Activated CD8-positive, alpha-beta memory T cell treated with anti-CD3 and anti-CD28 coated beads, Interleukin-2, amount 10 ng/mL, durations not matched to agents 7 days and 5 days (primary cell): ENCODE data around the gene RAP1A. TPM values are rescaled to one million over a fixed set of nuclear protein-coding genes. Genes with fewer than 3 reads are reported as not detected.
"Not testable (repeated sequence)": the region's sequence is repeated elsewhere in the genome, so short reads cannot be mapped to it uniquely, and the experiment has no call there.

ENCODE experiments used
- ATAC-seq: fragments of 150-1000 bp; cut with Tn5 transposase; one replicate; pipeline ENCODE4 v1.10.0; 2021; ENCODE audit warnings: moderate library complexity
- CTCF ChIA-PET: fragments of 350-600 bp; sonication (Branson Sonifier 250); formaldehyde crosslinking; loops from one replicate; lab custom pipeline; 2021; ENCODE audit warnings: antibody characterized with exemption; lab: Charles Lee
- DNase-seq: peaks from one replicate; pipeline ENCODE4 v3.0.0-alpha.2; 2020
- H3K27ac Mint-ChIP-seq: one replicate; pipeline ENCODE4 v1.8.0; 2021; ENCODE audit warnings: mild to moderate bottlenecking, mixed read lengths
- H3K27me3 Mint-ChIP-seq: one replicate; pipeline ENCODE4 v1.8.0; 2021; ENCODE audit warnings: mixed read lengths
- H3K36me3 Mint-ChIP-seq: one replicate; pipeline ENCODE4 v1.8.0; 2021; ENCODE audit warnings: mild to moderate bottlenecking, mixed read lengths
- H3K4me1 Mint-ChIP-seq: one replicate; pipeline ENCODE4 v1.8.0; 2021; ENCODE audit warnings: mixed read lengths
- H3K4me3 Mint-ChIP-seq: one replicate; pipeline ENCODE4 v1.8.0; 2021; ENCODE audit warnings: mild to moderate bottlenecking, moderate library complexity, mixed read lengths
- H3K9me3 Mint-ChIP-seq: one replicate; pipeline ENCODE4 v1.8.0; 2022; ENCODE audit warnings: low read depth, mixed read lengths
- total RNA-seq, 2 experiments: library from RNA; stranded (reverse); gene quantifications; one replicate each; pipeline ENCODE4 v1.2.3, GENCODE V29; 2021

The RAP1A gene
- total RNA-seq, 2 experiments from 2014 or later: 161 to 224 TPM

GRCh38 chr1:111739925-111740765, 120.6 kb downstream of the RAP1A start:
- CTCF ChIA-PET: interaction anchor here (1.1 to 6.4 kb wide), 6 partner anchors 7 to 233 kb away, joined by 5 to 50 read pairs (median 18); no protein-coding TSS in a partner anchor
- peaks cover 45% of the 10 kb centered on the region for H3K27me3 Mint-ChIP-seq
- H3K4me1 Mint-ChIP-seq: peaks cover 19% of the 10 kb centered on the region
- ATAC-seq: no peak
- H3K27ac Mint-ChIP-seq: no peak overlapping the region
- no peaks in the 10 kb centered on the region for H3K9me3 Mint-ChIP-seq
- no peak for DNase-seq
- peak overlapping the region; percentile 82 for H3K4me3 Mint-ChIP-seq
- H3K36me3 Mint-ChIP-seq: no peaks in the 10 kb centered on the region

DNA sequence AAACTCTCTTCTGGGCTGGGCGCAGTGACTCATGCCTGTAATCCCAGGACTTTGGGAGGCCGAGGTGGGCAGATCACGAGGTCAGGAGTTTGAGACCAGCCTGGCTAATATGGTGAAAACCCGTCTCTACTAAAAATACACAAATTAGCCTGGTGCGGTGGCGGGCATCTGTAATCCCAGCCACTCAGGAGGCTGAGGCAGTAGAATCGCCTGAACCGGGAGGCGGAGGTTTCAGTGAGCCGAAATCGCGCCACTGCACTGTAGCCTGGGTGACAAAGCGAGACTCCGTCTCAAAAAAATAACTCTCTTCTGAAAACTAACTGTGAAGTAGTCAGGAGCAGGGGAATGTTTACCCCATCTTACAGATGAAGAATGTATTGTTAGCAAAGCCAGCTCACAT, 122.7 kb downstream of the RAP1A start:
- H3K36me3 Mint-ChIP-seq, H3K27ac Mint-ChIP-seq, DNase-seq, ATAC-seq, H3K9me3 Mint-ChIP-seq, H3K4me3 Mint-ChIP-seq: not testable (repeated sequence)
- CTCF ChIA-PET: interaction anchor here (1.2 to 3.1 kb wide), 3 partner anchors 27 to 261 kb away, joined by 4 to 11 read pairs (median 5); no protein-coding TSS in a partner anchor
- peaks cover 41% of the 10 kb centered on the region for H3K27me3 Mint-ChIP-seq
- H3K4me1 Mint-ChIP-seq: peaks cover 21% of the 10 kb centered on the region

GRCh38 chr1:111742938-111743549, 123.5 kb downstream of the RAP1A start:
- H3K27me3 Mint-ChIP-seq: peaks cover 34% of the 10 kb centered on the region
- no peak overlapping the region for H3K4me3 Mint-ChIP-seq
- no peak overlapping the region for H3K27ac Mint-ChIP-seq
- DNase-seq: peak; percentile 36
- no peak for ATAC-seq
- peaks cover 16% of the 10 kb centered on the region for H3K4me1 Mint-ChIP-seq
- CTCF ChIA-PET: interaction anchor here (1.0 to 5.8 kb wide), 4 partner anchors 13 to 235 kb away, joined by 3 to 30 read pairs (median 9); partner anchors contain the start of gene DDX20
- H3K36me3 Mint-ChIP-seq: no peaks in the 10 kb centered on the region
- H3K9me3 Mint-ChIP-seq: no peaks in the 10 kb centered on the region

- no peak for ATAC-seq
- DNase-seq: peak; percentile 33
- Mint-ChIP-seq H3K4me1 (peaks cover 14% of the 10 kb centered on the region), H3K36me3 (no peaks in the 10 kb centered on the region), H3K27me3 (peaks cover 33% of the 10 kb centered on the region), H3K4me3 (no peak overlapping the region), H3K9me3 (no peaks in the 10 kb centered on the region), H3K27ac (no peak overlapping the region)
- CTCF ChIA-PET: interaction anchor here (0.6 to 5.8 kb wide), 5 partner anchors 12 to 236 kb away, joined by 3 to 30 read pairs (median 7); partner anchors contain the start of gene DDX20
These were observed 124.1 kb downstream of the RAP1A start for GRCh38 chr1:111743679-111744101.

DNA sequence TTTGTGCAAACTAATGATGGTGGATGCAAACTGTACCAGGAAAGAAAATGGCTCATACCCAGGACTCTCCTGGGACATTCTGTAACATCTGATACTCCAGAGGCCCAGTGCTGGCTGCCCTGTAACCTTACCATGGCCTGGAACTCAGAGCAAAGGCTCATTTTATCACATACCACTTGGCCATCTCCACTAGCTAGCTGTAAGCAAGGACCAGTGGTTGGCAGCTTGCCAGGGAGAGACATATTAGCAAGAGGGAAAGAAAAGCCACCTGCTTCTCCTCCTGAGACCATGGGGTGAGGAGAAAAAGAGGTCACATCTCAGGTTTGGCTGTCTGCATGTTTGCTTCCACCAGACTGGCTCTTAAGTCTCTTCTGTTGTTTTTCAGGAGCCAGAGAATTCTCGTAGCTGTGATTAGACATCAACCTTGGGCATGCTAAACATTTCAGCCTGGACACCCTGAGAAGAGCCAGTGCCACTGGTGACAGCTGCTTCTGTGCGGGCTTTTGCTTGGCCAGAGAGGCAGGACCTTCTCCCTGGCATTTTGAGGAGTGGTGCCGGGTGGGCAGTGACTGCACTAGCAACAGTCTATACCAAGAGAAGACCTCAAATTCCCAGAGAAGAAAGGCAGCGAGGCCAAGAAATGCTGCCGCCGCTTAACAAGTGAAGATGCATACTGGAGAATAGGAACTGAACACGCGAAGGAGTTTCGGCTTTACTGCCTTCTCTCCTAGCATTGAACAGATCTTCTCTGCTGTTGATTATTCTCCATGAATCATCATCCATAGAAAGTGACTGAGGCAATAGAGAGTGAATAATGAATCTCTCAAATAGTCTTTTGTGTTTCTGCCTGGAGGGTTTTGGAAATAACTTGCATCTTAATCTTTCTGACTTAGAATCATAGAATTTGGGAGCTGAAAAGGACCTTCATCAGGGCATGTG, 126.4 kb downstream of the RAP1A start:
- CTCF ChIA-PET: interaction anchor here (1.3 to 5.8 kb wide), 6 partner anchors 8 to 264 kb away, joined by 3 to 49 read pairs (median 17); partner anchors contain the start of genes DDX20 and INKA2
- Mint-ChIP-seq H3K4me3 (no peak overlapping the region), H3K36me3 (no peaks in the 10 kb centered on the region), H3K9me3 (no peaks in the 10 kb centered on the region), H3K4me1 (peaks cover 7% of the 10 kb centered on the region), H3K27ac (no peak overlapping the region), H3K27me3 (peaks cover 21% of the 10 kb centered on the region)
- ATAC-seq (no peak), DNase-seq (peak; percentile 27)

- Mint-ChIP-seq H3K9me3 (no peaks in the 10 kb centered on the region), H3K36me3 (no peaks in the 10 kb centered on the region), H3K4me1 (peaks cover 6% of the 10 kb centered on the region), H3K27me3 (peaks cover 15% of the 10 kb centered on the region), H3K4me3 (no peak overlapping the region), H3K27ac (no peak overlapping the region)
- DNase-seq (no peak), ATAC-seq (no peak)
- CTCF ChIA-PET: interaction anchor here (1.0 to 5.8 kb wide), 17 partner anchors 9 to 270 kb away, joined by 3 to 49 read pairs (median 6); partner anchors contain the start of genes ADORA3, DDX20, INKA2 and TMIGD3
These were observed 127.0 kb downstream of the RAP1A start for GRCh38 chr1:111746614-111746999.

- Mint-ChIP-seq H3K27ac (no peak overlapping the region), H3K36me3 (no peaks in the 10 kb centered on the region), H3K9me3 (no peaks in the 10 kb centered on the region), H3K4me3 (no peak overlapping the region), H3K4me1 (peaks cover 10% of the 10 kb centered on the region), H3K27me3 (peaks cover 8% of the 10 kb centered on the region)
- DNase-seq: peak; percentile 84
- ATAC-seq: peak; percentile 91
- CTCF ChIA-PET: interaction anchor here (0.8 to 5.8 kb wide), 20 partner anchors 9 to 271 kb away, joined by 3 to 49 read pairs (median 6); partner anchors contain the start of genes ADORA3, DDX20, INKA2 and TMIGD3
These were observed 127.7 kb downstream of the RAP1A start for GRCh38 chr1:111747282-111747734.

GRCh38 chr1:111747947-111748346, 128.4 kb downstream of the RAP1A start:
- peaks cover 10% of the 10 kb centered on the region for H3K4me1 Mint-ChIP-seq
- CTCF ChIA-PET: interaction anchor here (0.8 to 5.8 kb wide), 15 partner anchors 8 to 271 kb away, joined by 3 to 49 read pairs (median 7); partner anchors contain the start of genes ADORA3, DDX20, INKA2 and TMIGD3
- H3K36me3 Mint-ChIP-seq: no peaks in the 10 kb centered on the region
- no peak overlapping the region for H3K4me3 Mint-ChIP-seq
- ATAC-seq: no peak
- H3K27me3 Mint-ChIP-seq: peaks cover 3% of the 10 kb centered on the region
- no peak for DNase-seq
- H3K9me3 Mint-ChIP-seq: no peaks in the 10 kb centered on the region
- H3K27ac Mint-ChIP-seq: no peak overlapping the region

DNA sequence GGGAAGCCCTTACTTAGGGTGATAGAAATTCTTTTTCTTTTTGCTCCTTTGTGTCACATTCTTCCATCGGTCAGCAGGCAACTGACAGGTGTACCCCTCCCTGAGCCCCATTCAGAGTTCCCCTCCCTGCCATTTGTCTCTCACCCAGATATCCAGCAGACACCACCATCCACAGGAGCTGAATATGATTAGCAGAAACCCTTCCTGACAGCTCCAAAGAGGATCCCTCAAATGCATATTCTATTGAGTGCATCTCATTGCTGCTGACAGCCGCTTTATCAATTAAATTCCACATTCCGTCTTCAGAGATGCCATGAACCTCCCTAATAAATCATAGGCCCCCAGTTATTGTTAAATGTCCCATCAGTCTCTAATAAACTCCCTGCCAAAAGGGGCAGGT, 130.0 kb downstream of the RAP1A start:
- Mint-ChIP-seq H3K27me3 (no peaks in the 10 kb centered on the region), H3K27ac (no peak overlapping the region), H3K4me1 (peaks cover 16% of the 10 kb centered on the region), H3K9me3 (no peaks in the 10 kb centered on the region), H3K4me3 (no peak overlapping the region), H3K36me3 (no peaks in the 10 kb centered on the region)
- DNase-seq: peak; percentile 35
- CTCF ChIA-PET: interaction anchor here (1.2 to 3.8 kb wide), 5 partner anchors 11 to 300 kb away, joined by 3 to 17 read pairs (median 8); partner anchors contain the start of genes ATP5PB, INKA2 and WDR77
- no peak for ATAC-seq

GRCh38 chr1:111750856-111751255, 131.3 kb downstream of the RAP1A start:
- H3K27ac Mint-ChIP-seq: no peak overlapping the region
- CTCF ChIA-PET: interaction anchor here (1.0 to 3.8 kb wide), 7 partner anchors 12 to 269 kb away, joined by 3 to 17 read pairs (median 4); partner anchors contain the start of gene INKA2
- H3K36me3 Mint-ChIP-seq: no peaks in the 10 kb centered on the region
- H3K9me3 Mint-ChIP-seq: no peaks in the 10 kb centered on the region
- ATAC-seq: no peak
- no peak overlapping the region for H3K4me3 Mint-ChIP-seq
- H3K27me3 Mint-ChIP-seq: no peaks in the 10 kb centered on the region
- peaks cover 21% of the 10 kb centered on the region for H3K4me1 Mint-ChIP-seq
- peak; percentile 30 for DNase-seq

GRCh38 chr1:111751906-111752575, 132.5 kb downstream of the RAP1A start:
- Mint-ChIP-seq H3K9me3 (no peaks in the 10 kb centered on the region), H3K27ac (no peak overlapping the region), H3K4me1 (peaks cover 27% of the 10 kb centered on the region), H3K4me3 (no peak overlapping the region), H3K27me3 (no peaks in the 10 kb centered on the region), H3K36me3 (peaks cover 2% of the 10 kb centered on the region)
- ATAC-seq: no peak
- no peak for DNase-seq
- CTCF ChIA-PET: interaction anchor here (0.7 to 3.8 kb wide), 7 partner anchors 13 to 270 kb away, joined by 3 to 17 read pairs (median 4); partner anchors contain the start of gene INKA2
